Neural cell (in vitro differentiated cells): ENCODE data around the gene GRID2IP.

Experiments used
- CTCF ChIP-seq: fragments of 450-650 bp; IDR thresholded peaks from 2 replicates; pipeline ENCODE4 v1.5.1; 2014; ENCODE audit warnings: antibody characterized with exemption, mild to moderate bottlenecking, moderate library complexity; ENCODE audit not compliant: poor library complexity, severe bottlenecking
- EP300 ChIP-seq: fragments of 450-650 bp; conservative IDR thresholded peaks from 2 replicates; pipeline ENCODE4 v1.6.1; 2014; ENCODE audit warnings: antibody characterized with exemption, mild to moderate bottlenecking, moderate library complexity; ENCODE audit not compliant: poor library complexity, severe bottlenecking
- EZH2 ChIP-seq: fragments of 200-600, 300-800 bp; shearing (Covaris generic), sonication (generic); IDR thresholded peaks from 2 replicates; pipeline ENCODE4 v1.6.1; 2014; ENCODE audit warnings: antibody characterized with exemption, low read length, borderline replicate concordance, mild to moderate bottlenecking; ENCODE audit not compliant: insufficient read depth, poor library complexity, severe bottlenecking
- MXI1 ChIP-seq: fragments of 450-650 bp; conservative IDR thresholded peaks from 2 replicates; pipeline ENCODE4 v1.6.1; 2014; ENCODE audit warnings: antibody characterized with exemption, mild to moderate bottlenecking; ENCODE audit not compliant: poor library complexity, severe bottlenecking
- POLR2AphosphoS5 ChIP-seq: IDR thresholded peaks from 2 replicates; pipeline ENCODE4 v1.6.1; 2012
- RAD21 ChIP-seq: fragments of 450-650 bp; conservative IDR thresholded peaks from 2 replicates; pipeline ENCODE4 v1.6.1; 2014; ENCODE audit warnings: antibody characterized with exemption, mild to moderate bottlenecking, moderate library complexity
- SMC3 ChIP-seq: fragments of 450-650 bp; conservative IDR thresholded peaks from 2 replicates; pipeline ENCODE4 v1.6.1; 2014; ENCODE audit warnings: antibody characterized with exemption, mild to moderate bottlenecking, moderate library complexity; ENCODE audit not compliant: poor library complexity
- TAF1 ChIP-seq: IDR thresholded peaks from 2 replicates; pipeline ENCODE4 v1.6.1; 2012; ENCODE audit warnings: low read depth

- TF ChIP-seq TAF1, result no peak
- no peak for TF ChIP-seq CTCF
- TF ChIP-seq POLR2AphosphoS5, result no peak
- no peak for TF ChIP-seq EZH2
- TF ChIP-seq EP300, result no peak
- TF ChIP-seq SMC3, result no peak
- no peak for TF ChIP-seq RAD21
- TF ChIP-seq MXI1, result no peak
Observed at GRCh38 chr7:6529643-6530042, 21.6 kb downstream of the GRID2IP start.
